ENCODE data around the gene KCNJ6.

The KCNJ6 gene

DNA sequence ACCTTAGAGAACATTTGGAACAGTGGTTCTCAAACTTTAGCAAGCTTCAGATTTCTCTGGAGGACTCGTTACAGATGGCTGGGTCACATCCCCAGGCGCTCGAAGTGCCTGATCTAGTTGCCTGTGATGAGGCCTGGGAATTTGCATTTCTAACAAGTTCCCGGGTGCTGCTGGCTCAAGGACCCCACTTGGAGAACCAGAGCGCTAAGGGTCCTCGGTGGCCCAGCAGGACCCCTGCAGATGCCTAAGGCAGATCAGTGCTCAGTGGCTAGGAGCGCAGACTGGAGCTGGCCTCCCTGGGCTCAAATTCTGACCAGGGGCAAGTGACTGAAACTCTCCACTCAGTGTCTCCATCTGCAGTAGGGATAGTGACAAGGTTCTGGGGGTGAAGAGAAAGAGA is 341.5 kb downstream of the KCNJ6 start:
- TF ChIP-seq, protein P1, sequence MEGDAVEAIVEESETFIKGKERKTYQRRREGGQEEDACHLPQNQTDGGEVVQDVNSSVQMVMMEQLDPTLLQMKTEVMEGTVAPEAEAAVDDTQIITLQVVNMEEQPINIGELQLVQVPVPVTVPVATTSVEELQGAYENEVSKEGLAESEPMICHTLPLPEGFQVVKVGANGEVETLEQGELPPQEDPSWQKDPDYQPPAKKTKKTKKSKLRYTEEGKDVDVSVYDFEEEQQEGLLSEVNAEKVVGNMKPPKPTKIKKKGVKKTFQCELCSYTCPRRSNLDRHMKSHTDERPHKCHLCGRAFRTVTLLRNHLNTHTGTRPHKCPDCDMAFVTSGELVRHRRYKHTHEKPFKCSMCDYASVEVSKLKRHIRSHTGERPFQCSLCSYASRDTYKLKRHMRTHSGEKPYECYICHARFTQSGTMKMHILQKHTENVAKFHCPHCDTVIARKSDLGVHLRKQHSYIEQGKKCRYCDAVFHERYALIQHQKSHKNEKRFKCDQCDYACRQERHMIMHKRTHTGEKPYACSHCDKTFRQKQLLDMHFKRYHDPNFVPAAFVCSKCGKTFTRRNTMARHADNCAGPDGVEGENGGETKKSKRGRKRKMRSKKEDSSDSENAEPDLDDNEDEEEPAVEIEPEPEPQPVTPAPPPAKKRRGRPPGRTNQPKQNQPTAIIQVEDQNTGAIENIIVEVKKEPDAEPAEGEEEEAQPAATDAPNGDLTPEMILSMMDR (IDR thresholded peaks at IDR 0.05; ENCODE audit: low read depth, low read length) = no peak
- TF ChIP-seq EZH2phosphoT487 (IDR thresholded peaks at IDR 0.05; ENCODE audit: low read depth) = no peak

DNA sequence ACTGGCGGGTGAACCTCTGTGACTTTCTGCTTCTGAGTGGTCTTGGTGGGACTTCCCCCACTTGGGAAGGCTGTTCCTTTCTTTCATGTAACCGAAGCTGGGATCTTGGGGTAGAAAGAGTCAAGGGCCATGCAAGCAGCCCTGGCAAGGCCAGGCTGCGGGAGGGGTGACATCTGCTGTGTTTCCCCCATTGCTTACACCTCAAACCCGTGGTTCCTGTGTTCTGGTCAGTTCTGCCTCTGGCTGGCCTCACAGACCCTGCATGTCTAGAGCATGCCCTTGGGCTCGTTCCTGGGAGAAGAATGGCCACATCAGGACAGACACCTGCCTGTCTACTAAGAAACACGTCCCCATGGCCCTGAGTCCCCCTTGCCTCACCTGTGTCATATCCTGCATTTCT is 341.9 kb downstream of the KCNJ6 start:
- H3K79me2 ChIP-seq (ENCODE audit: low read length) = no peaks in the 10 kb centered on the region
- H3K4me2 ChIP-seq (ENCODE audit: low read length) = no peak overlapping the region
- no peak overlapping the region for H2AFZ ChIP-seq (ENCODE audit: low read depth, low read length)
- H4K20me1 ChIP-seq (ENCODE audit: insufficient read depth, low read length) = no peaks in the 10 kb centered on the region
- no peak overlapping the region for H3K9ac ChIP-seq (ENCODE audit: low read length)
- H3K4me1 ChIP-seq (ENCODE audit: low read length) = no peaks in the 10 kb centered on the region
- peaks cover 11% of the 10 kb centered on the region for H3K27me3 ChIP-seq (ENCODE audit: low read depth, low read length)
- H3K9me3 ChIP-seq (ENCODE audit: insufficient read depth, low read length) = no peaks in the 10 kb centered on the region
- H3K27ac ChIP-seq (ENCODE audit: low read length) = no peak overlapping the region
- H3K4me3 ChIP-seq (ENCODE audit: low read length) = no peak overlapping the region
- no peak for TF ChIP-seq EZH2phosphoT487 (IDR thresholded peaks at IDR 0.05; ENCODE audit: low read depth)
- TF ChIP-seq, protein P1 (IDR thresholded peaks at IDR 0.05; ENCODE audit: low read depth, low read length) = no peak
- no peaks in the 10 kb centered on the region for H3K36me3 ChIP-seq (replicated peaks; ENCODE audit: low read depth, low read length)

More for the DNA sequence above, 341.5 kb downstream of the KCNJ6 start:
- no peak overlapping the region for H3K4me2 ChIP-seq (ENCODE audit: low read length)
- no peak overlapping the region for H3K27ac ChIP-seq (ENCODE audit: low read length)
- no peak overlapping the region for H3K4me3 ChIP-seq (ENCODE audit: low read length)
- no peaks in the 10 kb centered on the region for H3K4me1 ChIP-seq (ENCODE audit: low read length)
- H3K79me2 ChIP-seq (ENCODE audit: low read length) = no peaks in the 10 kb centered on the region
- no peak overlapping the region for H2AFZ ChIP-seq (ENCODE audit: low read depth, low read length)
- H3K9ac ChIP-seq (ENCODE audit: low read length) = no peak overlapping the region
- peaks cover 11% of the 10 kb centered on the region for H3K27me3 ChIP-seq (ENCODE audit: low read depth, low read length)
- no peaks in the 10 kb centered on the region for H3K9me3 ChIP-seq (ENCODE audit: insufficient read depth, low read length)
- no peaks in the 10 kb centered on the region for H3K36me3 ChIP-seq (replicated peaks; ENCODE audit: low read depth, low read length)
- no peaks in the 10 kb centered on the region for H4K20me1 ChIP-seq (ENCODE audit: insufficient read depth, low read length)

DNA sequence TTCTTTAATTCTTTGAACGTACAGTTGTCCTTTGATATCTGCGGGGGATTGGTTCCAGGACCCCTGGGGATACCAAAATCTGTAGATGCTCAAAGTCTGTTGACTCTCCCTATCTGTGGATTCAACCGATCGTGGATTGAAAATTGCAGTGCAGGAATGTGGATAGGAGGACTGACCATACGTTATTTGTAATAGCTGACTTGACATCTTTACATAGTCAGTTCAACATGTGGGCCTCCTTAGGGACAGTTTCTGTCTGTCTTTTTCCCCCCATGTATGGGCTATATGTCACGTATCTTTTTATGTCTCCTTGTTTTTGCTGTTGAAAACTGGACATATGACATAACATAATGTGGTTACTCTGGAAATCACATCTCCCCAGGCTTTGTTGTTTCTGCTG is 344.8 kb downstream of the KCNJ6 start:
- H3K27me3 ChIP-seq (ENCODE audit: low read depth, low read length) = peaks cover 11% of the 10 kb centered on the region
- H3K36me3 ChIP-seq (replicated peaks; ENCODE audit: low read depth, low read length) = no peaks in the 10 kb centered on the region

DNA sequence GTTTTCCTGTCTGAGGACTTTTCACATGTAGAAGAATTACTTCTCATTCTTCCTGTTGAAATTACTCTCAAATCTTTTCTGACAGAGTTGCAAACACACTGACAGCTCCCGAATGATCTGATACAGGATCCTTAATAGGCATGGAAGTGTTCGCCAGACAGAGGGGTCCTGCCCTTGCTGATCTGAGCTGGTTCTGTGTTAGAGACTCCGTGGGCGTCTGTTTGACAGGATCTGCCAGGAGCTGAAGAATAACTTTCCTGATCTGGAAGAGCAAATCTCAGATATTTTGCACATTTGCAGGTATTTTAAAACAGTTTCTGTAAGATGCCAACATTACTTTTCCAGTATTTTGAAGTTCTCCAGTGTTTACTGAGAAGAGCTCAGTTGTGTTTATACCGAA is 347.3 kb downstream of the KCNJ6 start:
- H3K27ac ChIP-seq (ENCODE audit: low read length) = no peak overlapping the region
- TF ChIP-seq, protein P1 (IDR thresholded peaks at IDR 0.05; ENCODE audit: low read depth, low read length) = no peak
- no peak for TF ChIP-seq EZH2phosphoT487 (IDR thresholded peaks at IDR 0.05; ENCODE audit: low read depth)
- H3K9ac ChIP-seq (ENCODE audit: low read length) = no peak overlapping the region
- no peaks in the 10 kb centered on the region for H3K36me3 ChIP-seq (replicated peaks; ENCODE audit: low read depth, low read length)
- no peak overlapping the region for H3K4me2 ChIP-seq (ENCODE audit: low read length)
- no peaks in the 10 kb centered on the region for H3K9me3 ChIP-seq (ENCODE audit: insufficient read depth, low read length)
- peaks cover 11% of the 10 kb centered on the region for H3K27me3 ChIP-seq (ENCODE audit: low read depth, low read length)
- no peak overlapping the region for H3K4me3 ChIP-seq (ENCODE audit: low read length)
- H4K20me1 ChIP-seq (ENCODE audit: insufficient read depth, low read length) = no peaks in the 10 kb centered on the region
- H2AFZ ChIP-seq (ENCODE audit: low read depth, low read length) = no peak overlapping the region
- no peaks in the 10 kb centered on the region for H3K4me1 ChIP-seq (ENCODE audit: low read length)
- H3K79me2 ChIP-seq (ENCODE audit: low read length) = no peaks in the 10 kb centered on the region

More for the DNA sequence above, 344.8 kb downstream of the KCNJ6 start:
- no peaks in the 10 kb centered on the region for H3K79me2 ChIP-seq (ENCODE audit: low read length)
- no peak overlapping the region for H3K4me2 ChIP-seq (ENCODE audit: low read length)
- H3K27ac ChIP-seq (ENCODE audit: low read length) = no peak overlapping the region
- H3K9me3 ChIP-seq (ENCODE audit: insufficient read depth, low read length) = no peaks in the 10 kb centered on the region
- H4K20me1 ChIP-seq (ENCODE audit: insufficient read depth, low read length) = no peaks in the 10 kb centered on the region
- TF ChIP-seq, protein P1 (IDR thresholded peaks at IDR 0.05; ENCODE audit: low read depth, low read length) = no peak
- TF ChIP-seq EZH2phosphoT487 (IDR thresholded peaks at IDR 0.05; ENCODE audit: low read depth) = no peak
- no peak overlapping the region for H2AFZ ChIP-seq (ENCODE audit: low read depth, low read length)
- H3K4me1 ChIP-seq (ENCODE audit: low read length) = no peaks in the 10 kb centered on the region
- H3K9ac ChIP-seq (ENCODE audit: low read length) = no peak overlapping the region
- no peak overlapping the region for H3K4me3 ChIP-seq (ENCODE audit: low read length)
